Measurements from ENCODE around the gene LCLAT1.
"Not testable (repeated sequence)": the region's sequence is repeated elsewhere in the genome, so short reads cannot be mapped to it uniquely, and the experiment has no call there.

LCLAT1 gene

DNA sequence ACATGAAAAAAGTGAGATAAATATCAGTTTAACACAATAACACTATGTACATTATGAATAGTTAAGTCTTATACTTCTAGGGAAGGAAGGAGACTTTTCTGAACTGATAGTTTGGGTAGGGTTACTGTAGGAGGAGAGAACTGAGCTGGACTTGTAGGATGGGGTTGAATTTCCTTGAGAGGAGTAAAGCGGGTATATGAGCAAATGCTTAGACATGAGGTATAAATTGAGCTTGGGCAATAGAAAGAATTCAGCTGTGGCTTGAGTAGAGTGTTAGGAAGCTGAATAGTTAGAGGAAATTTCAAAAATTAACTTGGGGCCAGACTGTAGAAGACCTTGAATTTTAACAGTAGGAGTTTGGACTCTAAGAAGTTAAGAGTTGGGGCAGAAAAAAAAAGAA lies 45.1 kb downstream of the LCLAT1 start:
- DNase-seq: no peak

DNA sequence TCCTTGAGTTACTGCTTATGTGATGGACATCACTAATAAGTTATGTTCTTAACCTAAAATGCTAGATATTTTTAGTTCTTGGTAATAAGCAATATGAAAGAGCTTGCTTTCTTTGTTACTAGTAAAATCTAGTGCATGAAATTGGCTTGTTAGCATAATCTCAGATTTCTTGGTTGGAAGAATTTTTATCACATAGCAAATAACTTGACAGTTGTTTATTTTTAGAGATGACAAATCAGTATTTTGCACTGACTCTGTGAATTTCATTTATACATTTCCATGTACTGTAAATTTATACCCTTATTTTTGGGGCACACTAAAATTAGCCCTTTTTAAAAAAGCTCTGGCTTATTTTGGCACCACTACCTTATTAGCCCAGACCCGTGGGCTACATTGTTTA lies 45.6 kb downstream of the LCLAT1 start:
- DNase-seq: no peak

DNA sequence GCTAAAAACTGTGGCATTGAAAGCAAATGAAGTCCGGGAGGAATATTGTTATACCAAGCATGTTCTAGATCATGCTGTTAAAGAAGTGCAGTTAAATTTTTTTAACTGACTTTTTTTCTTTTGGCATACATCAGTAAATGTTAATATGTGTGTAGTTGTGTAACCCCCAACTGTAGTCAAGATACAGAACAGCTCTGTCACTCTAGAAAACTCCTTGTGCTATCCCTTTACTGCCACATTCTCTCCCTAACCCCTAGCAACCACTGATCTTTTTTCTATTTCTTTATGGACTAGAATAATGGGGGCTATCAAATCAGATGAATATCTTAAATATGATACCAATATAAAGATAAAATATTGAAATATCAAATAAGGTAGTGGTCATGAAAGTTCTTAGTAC lies 46.4 kb downstream of the LCLAT1 start:
- DNase-seq: no peak

DNA sequence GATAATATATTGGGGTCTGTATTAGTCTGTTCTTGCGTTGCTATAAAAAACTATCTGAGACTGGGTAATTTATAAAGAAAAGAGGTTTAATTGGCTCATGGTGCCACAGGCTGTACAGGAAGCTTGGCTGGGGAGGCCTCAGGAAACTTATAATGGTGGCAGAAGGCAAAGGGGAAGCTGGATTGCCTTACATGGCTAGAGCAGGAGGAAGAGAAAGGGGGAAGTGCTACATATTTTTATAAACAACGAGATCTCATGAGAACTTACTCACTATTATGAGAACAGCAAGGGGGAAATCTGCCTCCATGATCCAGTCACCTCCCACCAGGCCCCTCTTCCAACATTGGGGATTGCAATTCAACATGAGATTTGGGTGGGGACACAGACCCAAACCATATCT lies 48.9 kb downstream of the LCLAT1 start:
- not testable (repeated sequence) for DNase-seq

DNA sequence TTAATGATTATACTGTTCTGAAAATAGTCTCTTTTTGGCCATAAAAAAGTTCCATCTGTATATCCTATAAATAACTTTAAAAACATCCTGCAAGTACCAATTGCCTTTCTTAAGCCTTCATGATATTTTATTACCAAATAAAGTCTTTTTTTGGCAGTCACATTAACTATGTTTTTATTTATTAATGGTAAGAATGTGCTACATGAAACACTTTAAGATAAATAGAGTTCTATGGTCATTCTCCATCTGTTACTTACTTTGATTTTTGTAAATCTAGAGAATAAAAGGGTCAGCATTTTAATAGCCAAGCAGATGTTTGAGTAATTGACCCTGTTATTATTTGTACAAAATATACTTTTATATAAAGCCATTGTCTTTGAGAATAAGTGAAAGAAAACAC lies 52.6 kb downstream of the LCLAT1 start:
- DNase-seq: no peak

DNA sequence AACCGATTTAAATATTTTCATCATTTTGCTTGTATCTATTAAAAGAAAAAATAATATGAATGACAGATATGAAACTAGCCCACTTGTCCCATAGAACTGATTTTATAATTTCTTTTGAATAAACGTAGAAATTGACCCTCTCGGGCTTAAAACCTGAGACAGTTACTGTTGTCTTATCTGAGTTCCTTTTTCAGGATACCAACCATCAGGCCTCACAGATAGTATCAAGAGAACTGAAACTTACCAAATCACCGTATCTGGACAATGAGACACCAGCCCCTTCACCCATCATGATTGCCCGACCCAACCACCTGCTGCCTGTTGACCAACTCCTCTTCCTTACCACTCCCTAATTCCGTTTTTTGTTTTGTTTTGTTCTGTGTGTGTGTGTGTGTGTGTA lies 53.7 kb downstream of the LCLAT1 start:
- DNase-seq: no peak

DNA sequence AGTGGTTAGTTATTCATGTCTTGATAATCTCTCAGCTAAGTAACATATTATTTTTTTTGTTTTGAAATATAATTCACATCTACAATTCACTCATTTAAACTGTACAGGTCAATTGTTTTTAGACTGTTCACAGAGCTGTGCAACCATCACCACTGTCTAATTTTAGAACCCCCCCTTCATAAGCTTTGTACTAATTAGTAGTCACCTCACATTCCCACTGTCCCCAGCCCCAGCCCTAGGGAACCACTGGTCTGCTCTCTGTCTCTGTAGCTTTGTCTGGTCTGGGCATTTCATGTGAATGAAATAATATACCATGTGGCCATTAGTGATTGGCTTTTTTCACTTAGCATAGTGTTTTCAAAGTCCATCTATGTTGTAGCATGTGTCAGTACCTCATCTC lies 55.3 kb downstream of the LCLAT1 start:
- no peak for DNase-seq

DNA sequence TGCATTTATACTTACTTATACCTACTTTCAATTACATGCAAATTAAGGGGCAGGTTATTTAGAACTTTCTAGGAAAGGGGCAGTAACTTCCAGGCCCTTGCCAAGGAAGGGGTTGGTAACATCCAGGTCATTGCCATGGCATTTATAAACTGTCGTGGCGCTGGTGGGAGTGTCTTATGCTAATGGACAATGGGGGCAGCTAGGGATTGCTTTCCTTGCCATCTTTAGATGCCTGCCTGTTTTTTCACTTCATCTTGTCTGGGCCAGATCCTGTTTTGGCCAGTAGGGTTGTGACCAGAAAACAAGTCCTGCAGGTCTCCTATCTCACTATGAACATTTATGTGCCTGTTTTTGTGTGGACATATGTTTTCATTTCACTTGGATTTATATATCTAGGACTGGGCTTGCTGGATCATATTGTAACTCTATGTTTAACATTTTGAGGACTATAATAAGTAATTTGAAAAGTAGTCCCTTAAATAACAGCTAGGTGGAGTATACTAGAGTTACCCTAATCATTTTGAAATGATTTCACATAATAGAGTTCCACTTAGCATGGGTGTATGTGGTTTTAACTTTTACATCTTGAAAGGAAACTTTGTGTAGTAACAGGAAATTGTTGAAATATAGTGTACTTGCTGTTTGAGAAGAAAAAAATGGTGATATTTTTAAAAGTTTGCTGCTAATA lies 56.1 kb downstream of the LCLAT1 start:
- DNase-seq: no peak

DNA sequence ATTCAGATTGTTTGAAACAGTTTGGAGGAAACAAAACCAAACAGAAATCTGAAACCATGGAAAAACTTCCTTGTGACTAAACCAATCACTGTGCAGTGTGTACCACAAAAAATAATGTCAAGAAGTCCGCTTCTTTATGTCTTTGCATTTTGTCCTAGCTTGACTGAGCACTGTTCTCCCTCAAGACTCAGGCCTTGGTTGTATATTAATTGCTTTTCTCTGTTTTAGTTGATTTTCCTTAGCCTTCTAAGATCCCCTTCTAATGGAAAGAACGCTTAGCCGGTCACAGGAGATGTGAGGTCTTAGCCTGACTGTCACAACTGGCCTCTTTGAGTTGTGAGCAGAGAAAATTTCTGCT lies 56.6 kb downstream of the LCLAT1 start:
- DNase-seq: no peak

DNA sequence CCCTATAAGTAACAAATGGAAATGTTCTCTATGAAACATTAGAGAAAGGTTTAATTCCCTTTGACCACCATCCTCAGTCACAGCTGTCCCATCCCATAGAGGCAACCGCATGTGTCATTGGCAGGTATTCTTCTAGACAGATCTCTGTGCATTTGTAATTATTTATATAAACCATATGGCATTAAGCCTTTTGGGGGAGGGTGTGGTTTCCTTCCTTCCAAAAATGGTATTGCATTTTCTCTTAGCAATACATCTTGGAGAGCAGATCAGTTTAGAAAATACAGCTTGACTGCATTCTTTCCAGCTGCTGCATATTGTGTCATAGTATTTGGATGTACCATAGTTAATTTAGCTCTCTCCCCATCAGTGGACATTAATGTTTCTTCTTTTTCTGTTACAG lies 57.7 kb downstream of the LCLAT1 start:
- DNase-seq: no peak

DNA sequence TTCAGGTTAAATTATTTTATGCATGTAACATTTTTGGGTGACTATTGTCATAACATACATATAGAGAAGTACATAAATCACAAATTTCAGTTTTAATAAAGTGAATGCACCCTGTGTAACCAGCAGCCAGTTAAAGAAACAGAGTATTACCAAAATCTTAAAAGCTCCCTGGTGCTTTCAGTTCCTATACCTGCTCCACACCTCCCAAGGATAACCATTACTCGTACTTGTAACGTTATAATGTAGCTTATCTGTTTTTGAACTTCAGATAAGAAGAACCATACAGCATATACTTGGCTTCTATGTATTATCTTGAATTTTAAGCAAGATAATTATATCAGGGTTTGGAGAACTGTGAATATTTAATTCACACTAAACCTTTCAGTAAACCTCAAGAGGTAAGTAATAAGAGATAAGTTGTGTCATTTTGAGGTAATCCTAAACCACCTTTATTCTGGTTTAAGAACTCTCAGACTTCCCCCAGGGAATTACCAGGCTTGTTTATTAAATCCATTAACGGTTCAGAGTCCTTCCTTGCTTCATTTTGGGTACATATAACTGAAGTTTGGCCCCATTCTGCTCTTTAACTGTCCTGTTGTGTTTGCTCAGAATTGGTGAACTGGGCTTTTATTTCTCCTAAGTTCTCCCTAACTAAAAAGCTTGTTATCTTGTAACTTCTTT lies 58.6 kb downstream of the LCLAT1 start:
- no peak for DNase-seq

DNA sequence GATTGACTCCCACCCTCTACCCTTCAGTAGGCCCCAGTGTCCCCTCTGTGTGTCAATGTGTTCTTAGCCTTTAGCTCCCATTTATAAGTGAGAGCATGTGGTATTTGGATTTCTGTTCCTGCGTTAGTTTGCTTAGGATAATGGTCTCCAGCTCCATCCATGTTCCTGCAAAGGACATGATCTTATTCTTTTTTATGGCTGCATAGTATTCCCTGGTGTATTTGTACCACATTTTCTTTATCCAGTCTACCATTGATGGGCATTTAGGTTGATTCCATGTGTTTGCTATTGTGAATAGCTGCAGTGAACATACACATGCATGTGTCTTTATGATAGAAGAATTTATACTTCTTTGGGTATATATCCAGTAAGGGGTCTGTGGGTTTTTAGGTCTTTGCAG lies 60.4 kb downstream of the LCLAT1 start:
- DNase-seq: not testable (repeated sequence)

DNA sequence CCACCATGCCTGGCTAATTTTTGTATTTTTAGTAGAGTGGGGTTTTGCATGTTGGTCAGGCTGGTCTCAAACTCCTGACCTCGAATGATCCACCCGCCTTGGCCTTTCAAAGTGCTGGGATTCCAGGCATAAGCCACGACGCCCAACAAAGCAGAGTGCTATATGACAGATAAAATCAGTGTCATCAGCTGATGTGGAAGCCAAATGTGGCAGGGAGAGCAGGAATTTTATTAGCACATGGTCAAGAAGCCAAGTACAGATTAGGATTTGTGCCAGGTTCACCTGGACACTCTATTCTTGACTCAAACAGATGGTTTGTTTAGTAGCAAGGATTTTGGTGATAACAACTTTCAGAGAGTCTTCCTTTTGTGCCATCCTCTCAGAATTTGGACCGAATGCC lies 62.7 kb downstream of the LCLAT1 start:
- no peak for DNase-seq

DNA sequence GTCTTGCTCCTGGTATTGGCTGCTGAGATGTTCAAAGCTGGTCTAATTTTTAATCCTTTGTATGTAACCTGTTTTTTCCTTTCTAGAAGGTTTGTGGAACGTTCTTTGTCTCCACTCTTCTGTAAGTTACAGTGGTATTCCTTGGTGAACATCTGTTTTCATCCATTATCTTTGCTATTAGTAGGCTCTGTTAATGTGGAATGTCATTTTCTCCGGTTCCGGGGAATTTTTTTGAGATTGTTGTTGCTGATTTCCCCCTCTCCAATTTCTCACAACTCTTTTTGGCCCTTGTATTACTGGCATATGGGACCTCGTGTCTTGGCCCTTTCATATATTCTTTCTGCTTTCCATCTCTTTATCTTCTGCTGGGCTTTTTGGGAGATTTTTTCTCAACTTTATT lies 63.4 kb downstream of the LCLAT1 start:
- no peak for DNase-seq

DNA sequence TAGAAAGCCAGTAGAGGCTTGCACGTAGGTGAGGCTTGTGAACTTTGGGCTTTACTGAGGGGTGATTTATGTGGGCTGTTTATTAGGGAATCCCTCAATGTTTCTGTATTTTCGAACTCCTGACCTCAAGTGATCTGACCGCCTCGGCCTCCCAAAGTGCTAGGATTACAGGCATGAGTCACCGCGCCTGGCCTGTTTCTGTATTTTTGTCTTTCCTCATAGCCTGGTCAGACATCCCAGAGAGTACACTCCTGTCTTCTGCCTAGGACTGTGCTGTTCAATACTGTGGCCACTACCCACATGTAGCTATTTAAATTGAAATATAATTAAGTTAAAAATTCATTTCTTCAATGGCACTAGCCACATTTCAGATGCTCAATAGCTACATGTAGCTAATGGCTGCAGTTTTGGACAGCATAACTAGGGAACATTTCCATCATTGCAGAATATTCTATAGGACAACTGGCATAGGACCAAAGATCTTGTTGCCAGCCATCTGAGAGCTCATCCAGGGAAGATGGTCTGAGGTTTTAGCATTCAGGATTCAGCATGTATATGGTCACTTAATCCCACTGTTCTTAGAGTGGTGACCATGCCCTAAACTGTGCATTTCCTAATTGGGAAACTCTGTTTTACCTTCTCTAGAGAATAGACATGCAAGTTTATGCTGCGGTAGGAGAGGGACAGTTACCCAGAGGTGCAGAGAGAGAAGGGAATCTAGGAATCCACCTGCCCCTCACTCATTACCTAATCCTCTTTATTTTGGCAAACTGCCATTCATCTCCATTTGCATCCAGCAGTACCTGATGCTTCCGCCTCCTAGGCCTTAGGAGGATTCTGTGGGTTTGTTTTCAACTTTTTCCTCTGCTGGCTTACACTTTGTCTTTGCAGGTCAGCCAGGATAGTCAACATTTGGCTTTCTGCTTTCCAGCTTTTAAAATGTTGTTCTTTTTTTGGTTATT lies 64.4 kb downstream of the LCLAT1 start:
- DNase-seq: no peak

DNA sequence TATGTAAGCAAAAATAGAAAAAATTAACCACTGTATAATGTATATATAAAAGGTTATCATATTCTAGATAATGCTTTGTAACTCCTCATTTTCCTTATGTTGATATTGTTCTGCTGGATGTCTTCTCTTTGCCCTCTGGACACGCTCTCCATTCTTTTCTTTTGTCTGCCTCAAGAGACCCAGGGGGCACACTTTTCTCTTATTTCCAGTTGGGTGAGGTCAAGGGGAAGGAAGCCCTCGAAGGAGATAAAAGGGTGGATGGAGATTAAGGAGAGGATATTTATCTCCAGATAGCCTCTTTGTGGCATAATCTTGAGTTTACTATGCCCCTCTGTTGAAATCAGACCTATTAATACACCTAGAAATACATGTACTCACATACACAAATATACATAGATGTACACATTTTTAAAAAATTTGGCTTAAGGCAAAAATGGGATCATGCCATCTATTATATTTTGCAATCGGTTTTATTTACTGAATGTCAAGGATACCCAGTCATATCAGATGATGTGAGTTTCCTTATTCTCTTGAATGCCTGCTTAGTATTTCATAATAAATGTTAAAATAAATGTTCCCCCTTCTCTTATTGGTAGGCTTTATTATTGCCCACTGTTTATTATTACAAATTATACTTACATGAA lies 65.3 kb downstream of the LCLAT1 start:
- no peak for DNase-seq

DNA sequence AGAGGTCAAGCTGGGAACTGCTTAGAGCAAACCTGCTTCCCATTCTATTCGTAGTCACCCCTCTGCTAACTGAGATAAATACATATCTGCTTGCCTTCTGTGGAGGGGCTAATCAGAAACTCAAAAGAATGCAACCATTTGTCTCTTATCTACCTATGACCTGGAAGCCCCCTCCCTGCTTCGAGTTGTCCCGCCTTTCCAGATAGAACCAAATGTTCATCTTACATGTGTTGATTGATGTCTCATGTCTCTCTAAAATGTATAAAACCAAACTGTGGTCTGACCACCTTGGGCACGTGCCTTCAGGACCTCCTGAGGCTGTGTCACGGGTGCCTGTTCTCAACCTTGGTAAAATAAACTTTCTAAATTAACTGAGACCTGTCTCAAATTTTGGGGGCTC lies 66.6 kb downstream of the LCLAT1 start:
- DNase-seq: not testable (repeated sequence)

DNA sequence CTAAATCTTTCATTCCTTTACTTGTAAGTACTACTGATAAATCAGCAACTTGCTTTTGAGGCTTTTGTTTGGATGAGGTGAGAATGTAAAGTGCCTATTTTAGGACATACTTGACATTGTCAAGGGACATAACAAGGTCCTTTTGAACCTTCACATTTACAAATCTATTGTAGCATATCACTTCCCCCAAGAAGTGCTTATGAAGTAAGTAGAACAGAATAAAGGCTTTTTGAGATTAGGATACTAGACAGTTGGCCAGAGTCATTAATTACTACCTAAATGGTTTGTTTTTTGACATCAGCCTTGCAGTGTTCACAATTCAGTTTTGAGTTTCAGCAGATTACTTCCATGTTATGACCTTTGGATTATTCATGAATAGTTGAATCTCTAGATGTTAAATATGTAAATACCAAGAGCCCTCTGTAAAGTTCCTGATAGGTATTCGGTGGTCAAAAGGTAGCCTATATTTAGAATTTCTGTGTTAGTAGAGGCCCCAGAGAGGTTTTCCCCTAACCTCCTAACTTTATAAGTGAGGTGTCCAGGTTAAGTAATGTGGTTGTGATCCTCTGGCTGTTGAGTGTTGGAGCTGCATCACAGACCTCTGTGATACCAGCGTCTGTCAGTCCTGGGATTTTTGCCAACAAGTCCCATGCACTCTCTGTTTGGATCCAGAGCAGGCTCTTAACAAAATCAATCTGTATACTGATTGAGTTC lies 67.2 kb downstream of the LCLAT1 start:
- DNase-seq: no peak

DNA sequence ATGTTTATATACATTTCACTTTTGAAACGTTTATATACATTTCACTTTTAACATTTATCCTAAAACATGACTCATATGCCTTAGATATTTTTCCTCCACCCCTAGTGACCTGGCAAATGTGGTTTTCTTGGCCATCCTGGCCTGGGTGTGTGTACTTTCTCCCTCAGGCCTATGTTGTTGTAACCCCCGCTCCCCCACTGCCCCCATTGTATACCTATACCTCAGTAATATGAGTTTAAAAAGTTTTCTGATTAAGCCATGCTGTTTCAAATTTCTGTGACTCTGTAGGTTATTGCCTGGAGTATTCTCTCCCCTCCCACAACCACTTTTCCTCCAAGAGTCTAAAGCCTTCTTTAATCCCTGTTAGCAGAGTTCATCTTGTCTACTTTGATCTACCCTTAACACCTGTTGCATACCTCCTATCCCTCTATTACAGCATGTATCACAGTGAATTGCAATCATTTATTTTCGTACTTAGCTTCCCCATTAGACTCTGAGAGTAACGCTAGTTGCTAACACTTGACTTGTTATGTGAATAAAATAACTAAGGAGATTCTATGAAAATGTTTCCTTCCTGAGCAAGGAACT lies 67.9 kb downstream of the LCLAT1 start:
- no peak for DNase-seq

DNA sequence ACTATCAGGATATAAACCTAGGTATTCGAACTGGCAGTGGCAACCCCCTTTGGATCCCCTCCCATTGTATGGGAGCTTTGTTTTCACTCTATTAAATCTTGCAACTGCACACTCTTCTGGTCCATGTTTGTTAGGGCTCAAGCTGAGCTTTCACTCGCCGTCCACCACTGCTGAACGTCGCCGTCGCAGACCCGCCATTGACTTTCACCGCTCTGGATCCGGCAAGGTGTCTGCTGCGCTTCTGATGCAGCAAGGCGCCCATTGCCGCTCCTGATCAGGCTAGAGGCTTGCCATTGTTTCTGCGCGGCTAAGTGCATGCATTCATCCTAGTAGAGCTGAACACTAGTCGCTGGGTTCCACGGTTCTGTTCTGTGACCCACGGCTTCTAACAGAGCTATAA lies 69.1 kb downstream of the LCLAT1 start:
- DNase-seq: no peak

DNA sequence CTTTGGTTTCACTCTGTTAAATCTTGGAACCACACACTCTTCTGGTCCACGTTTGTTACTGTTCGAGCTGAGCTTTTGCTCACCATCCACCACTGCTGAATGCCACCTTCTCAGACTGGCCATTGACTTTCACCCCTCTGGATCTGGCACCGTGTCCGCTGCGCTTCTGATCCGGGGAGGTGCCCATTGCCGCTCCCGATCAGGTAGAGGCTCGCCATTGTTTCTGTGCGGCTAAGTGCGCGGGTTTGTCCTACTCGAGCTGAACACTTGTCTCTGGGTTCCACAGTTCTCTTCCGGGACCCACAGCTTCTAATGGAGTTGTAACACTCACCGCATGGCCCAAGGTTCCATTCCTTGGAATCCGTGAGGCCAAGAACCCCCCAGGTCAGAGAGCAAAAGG lies 72.8 kb downstream of the LCLAT1 start:
- no peak for DNase-seq

DNA sequence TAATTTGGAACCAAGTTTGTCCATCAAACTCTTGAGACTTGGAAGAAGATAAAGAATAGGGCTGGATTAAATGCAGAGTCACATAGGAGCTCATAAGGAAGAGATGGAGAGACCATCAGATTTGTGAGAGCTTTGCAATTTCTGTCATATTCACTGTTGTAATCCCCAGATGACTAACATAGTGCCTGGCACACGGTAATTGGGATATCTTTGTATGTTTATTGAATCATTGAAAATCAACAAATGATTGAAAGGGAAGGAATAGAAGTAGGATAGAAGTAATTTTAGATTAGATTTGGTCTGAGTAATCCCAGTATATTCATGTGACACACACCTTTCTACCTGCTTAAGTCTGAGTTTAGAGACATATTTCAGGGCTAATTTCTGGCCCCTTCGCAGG lies 75.4 kb downstream of the LCLAT1 start:
- DNase-seq: no peak
